K562 treated with DMSO at 1 percent for 24 hours (cell line): ENCODE measurements around the gene ASAP2. TPM values are rescaled to one million over a fixed set of nuclear protein-coding genes. Genes with fewer than 3 reads are reported as not detected.

ENCODE experiments used
- total RNA-seq: library from RNA; unstranded; fragments of 300-600 nt; gene quantifications from 2 replicates; pipeline ENCODE4 v1.2.3, GENCODE V29; 2022; ENCODE audit warnings: low read depth; ENCODE audit not compliant: insufficient read depth

Gene ASAP2
- 3.1 and 3.3 TPM in 2 replicates for total RNA-seq

DNA sequence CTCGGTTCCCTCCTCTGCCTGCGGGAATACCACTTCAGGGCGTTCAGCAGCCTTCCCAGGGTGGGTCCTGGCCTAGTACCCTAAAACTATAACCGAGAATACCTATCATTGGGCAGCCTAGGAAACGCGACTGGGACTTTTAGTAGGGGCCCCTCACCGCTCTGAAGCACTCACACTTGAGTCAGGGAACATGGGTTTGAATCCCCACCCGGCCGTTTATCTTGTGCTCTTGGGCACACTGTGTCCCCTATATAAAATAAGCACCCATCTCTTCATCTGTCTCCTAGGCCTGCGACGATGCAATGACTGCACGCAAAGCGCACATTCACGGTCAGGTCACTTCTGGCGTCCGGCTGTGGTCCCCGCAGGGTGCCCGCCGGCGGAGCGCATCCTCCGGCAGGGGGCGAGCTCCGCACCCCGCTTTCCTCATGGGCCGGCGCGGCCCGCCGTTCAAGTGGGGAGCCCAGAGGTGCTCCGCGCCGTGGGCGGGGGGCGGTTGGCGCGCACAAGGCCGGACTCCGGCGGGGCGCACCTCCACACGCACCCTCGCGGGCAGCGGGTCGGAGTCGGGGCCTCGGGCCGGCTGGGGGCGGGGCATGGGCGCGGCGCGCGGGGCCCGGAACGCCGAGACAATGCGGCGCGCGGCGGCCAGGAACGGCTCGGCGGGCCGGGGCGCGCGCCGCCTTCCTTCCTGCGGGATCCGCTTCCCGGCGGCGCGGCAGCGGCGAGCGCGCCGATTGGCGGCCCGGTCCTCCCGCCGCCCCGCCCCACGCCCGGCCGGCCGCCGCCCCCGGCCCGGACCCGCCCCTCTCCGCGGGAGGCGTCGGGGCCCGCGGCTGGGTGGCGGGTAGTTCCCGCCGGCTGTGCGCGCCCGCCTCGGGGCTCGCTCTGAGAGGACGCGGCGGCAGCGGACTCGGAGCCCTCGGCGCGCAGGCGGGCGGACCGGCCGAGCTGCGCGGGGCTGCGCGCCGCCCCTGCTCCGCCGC, at the start of gene ASAP2:
TSS of gene ASAP2 (plus strand) at position 850 of the 986 bp plus-strand sequence. CDS start 293 bp downstream, outside the sequence.

DNA sequence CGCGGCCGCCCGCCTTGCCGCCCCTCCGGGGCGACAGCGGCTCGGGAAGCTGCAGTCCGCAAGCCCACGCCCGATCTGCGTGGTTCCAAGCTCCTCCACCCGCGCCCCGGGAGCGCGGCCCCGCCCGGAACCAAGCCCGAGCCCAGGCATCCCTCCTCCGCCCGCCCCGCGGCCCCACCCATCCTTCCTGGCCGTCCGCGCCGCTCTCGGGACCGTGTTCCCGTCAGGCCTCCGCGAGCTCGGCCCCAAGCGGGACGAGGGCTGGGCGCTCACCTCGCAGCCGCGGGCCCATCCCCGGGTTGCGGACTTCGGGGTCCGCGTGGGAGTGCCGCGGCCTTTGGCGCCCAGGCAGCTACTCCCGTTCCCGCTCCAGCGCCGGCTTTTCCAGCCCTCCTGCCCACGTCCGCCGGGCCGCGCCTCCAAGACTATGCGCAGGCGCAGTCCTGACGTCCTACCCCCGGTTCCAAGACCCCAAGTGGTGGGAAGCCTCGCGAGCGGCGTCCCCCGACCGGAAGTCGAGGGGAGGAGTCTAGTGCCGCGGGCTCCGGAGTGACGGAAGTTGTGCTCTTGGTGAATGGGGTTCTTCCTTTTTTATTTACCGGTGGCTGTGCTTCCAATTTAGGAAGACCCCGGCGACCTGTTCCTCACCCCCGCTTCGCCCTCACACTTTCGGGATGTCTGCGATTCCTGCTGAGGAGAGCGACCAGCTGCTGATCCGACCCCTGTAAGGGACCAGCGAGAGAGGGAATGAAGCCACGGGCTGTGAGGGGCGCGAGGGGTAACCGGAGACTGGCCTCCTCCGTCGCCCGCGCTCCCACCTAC, 216.7 kb downstream of the ASAP2 start, which contains the start of the genes CPSF3 and ITGB1BP1:
TSS of gene CPSF3 (plus strand) at position 555 of the 822 bp plus-strand sequence. CDS start at position 675, 120 bp downstream.
TSS of gene ITGB1BP1 (minus strand) at position 429 of the 822 bp plus-strand sequence. CDS start 4,831 bp downstream, outside the sequence.

Other genes with a start within 250 kb of the ASAP2 start
- gene MBOAT2, start 203.1 kb upstream of the ASAP2 start, total RNA-seq: 8.4 and 16.6 TPM in 2 replicates
- 38.0 and 38.3 TPM in 2 replicates for gene ITGB1BP1, start 216.7 kb downstream of the ASAP2 start, total RNA-seq
- 39.0 and 44.4 TPM in 2 replicates for gene CPSF3, start 216.8 kb downstream of the ASAP2 start, total RNA-seq